D721Med (cell line): Measurements from ENCODE around the gene AK5.

Source experiments
- DNase-seq: peaks from one replicate; pipeline ENCODE4 v3.0.0; 2011; ENCODE audit warnings: low spot score; ENCODE audit not compliant: insufficient read length
- FAIRE-seq: peaks from 2 replicates; lab custom pipeline; 2011; peaks lifted over from hg19 to GRCh38; lab: Jason Lieb, UNC
- CTCF ChIP-seq: IDR thresholded peaks from 2 replicates; pipeline ENCODE4 v1.5.1; 2012; ENCODE audit warnings: mild to moderate bottlenecking, control low read depth; ENCODE audit not compliant: insufficient read depth; ENCODE audit errors: missing control alignments

AK5 gene

GRCh38 chr1:77557053-77557452 is 275.2 kb downstream of the AK5 start:
- DNase-seq = no peak
- no peak for TF ChIP-seq CTCF
- no peak for FAIRE-seq

- DNase-seq (no peak), FAIRE-seq (no peak)
- no peak for TF ChIP-seq CTCF
Measured at GRCh38 chr1:77558591-77559164, 276.9 kb downstream of the AK5 start.

- DNase-seq (no peak), FAIRE-seq (no peak)
- TF ChIP-seq CTCF = no peak
Measured at GRCh38 chr1:77560741-77561140, 278.9 kb downstream of the AK5 start.

GRCh38 chr1:77562596-77563150 is 280.9 kb downstream of the AK5 start:
- DNase-seq = no peak
- no peak for TF ChIP-seq CTCF
- no peak for FAIRE-seq

- FAIRE-seq (no peak), DNase-seq (no peak)
- TF ChIP-seq CTCF = no peak
Measured at GRCh38 chr1:77565321-77565720, 283.5 kb downstream of the AK5 start.

- no peak for FAIRE-seq
- DNase-seq = no peak
- no peak for TF ChIP-seq CTCF
Measured at GRCh38 chr1:77571642-77572041, 289.8 kb downstream of the AK5 start.

- FAIRE-seq (no peak), DNase-seq (no peak)
- no peak for TF ChIP-seq CTCF
Measured at GRCh38 chr1:77579547-77579946, 297.7 kb downstream of the AK5 start.
